ENCODE data around the gene SCGB2A2.

The SCGB2A2 gene

DNA sequence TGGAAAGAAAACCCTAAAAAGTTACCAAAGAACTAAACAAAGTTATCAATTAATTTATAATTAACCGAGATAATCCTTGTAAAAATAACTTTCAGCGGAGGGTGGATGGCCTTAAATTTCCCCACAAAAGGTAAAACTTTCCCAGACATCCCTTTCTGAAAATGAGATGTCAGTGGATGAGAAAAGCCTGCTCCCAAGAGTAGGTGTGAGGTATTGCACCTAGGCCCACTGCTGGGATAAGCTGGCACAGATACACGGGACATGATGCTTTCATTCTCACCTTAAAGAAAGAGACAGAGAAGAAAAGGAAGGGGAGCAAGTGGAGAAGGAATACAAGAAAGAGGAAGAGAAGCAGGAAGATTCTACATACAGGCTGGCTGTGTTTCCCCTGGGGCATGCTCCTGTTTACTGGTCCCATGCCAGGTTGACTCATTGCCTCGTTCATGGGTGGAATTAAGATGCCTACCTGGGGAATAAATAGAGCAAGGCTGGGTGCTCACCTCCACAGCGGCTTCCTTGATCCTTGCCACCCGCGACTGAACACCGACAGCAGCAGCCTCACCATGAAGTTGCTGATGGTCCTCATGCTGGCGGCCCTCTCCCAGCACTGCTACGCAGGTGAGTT is at the start of gene SCGB2A2:
TSS of gene SCGB2A2 (plus strand) at position 505 of the 625 bp plus-strand sequence. CDS start at position 564, 59 bp downstream.
- DNase-seq = no peak

DNA sequence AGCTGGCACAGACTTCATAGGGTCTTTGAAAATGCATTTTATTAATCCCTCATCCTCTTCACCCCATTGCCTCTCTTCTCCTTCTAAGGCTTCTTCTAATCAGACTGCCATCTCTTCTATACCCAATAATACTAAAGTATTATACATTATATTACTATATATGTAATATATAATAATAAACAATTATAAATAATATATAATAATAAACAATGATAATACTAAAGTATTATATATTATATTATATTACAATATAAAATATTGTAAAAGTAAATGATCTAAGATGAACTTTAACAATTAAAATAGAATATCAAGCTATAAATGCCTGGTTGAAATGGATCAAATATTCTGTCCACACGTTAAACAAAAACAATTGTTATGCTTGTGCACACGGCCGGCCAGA is 48.5 kb upstream of the SCGB2A2 start:
- no peak for DNase-seq

DNA sequence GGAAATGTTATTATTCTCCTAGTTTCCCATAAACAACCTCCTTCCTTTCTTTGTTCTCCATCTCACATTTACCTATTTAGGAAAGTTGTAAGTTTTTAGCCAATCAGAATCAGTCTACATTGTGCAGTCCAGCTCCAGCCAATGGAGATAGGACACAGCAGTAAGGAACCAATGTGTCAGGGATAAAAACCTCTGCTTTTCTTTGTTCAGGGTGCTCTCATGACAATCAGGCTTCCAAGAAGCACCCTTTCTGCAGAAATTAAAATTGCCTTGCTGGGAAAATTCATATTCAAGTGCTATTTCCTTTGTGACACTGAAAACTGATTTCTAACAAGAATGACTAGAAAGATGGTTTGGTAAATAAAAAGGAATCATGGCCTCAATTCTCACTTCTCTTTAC is 46.9 kb upstream of the SCGB2A2 start:
- DNase-seq = no peak

GRCh38 chr11:62233730-62234129 is 36.2 kb upstream of the SCGB2A2 start:
- DNase-seq = no peak

- DNase-seq = no peak
These were observed 33.8 kb upstream of the SCGB2A2 start for GRCh38 chr11:62236187-62236586.

- DNase-seq = no peak
These were observed 32.5 kb upstream of the SCGB2A2 start for GRCh38 chr11:62237499-62237898.

- no peak for DNase-seq
These were observed 31.8 kb upstream of the SCGB2A2 start for GRCh38 chr11:62238151-62238550.

GRCh38 chr11:62241095-62241494 is 28.9 kb upstream of the SCGB2A2 start:
- DNase-seq = no peak

DNA sequence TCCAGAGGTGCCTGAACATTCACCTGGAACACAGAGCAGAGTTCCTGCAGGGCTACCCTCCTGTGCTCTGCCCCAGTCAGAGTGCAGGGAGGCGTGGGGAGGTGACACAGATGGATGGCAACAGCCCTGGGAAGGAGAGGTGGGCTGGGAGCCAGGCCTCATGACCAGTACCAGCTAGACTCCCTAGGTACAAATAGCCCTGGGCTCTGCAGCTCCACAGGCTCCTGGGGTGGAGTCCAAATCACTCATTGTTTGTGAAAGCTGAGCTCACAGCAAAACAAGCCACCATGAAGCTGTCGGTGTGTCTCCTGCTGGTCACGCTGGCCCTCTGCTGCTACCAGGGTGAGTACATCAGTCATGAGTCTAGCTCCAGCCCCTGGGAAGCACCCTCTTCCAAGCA is 27.9 kb upstream of the SCGB2A2 start, which contains the start of gene SCGB1D2:
TSS of gene SCGB1D2 (plus strand) at position 219 of the 400 bp plus-strand sequence. CDS start at position 288, 69 bp downstream.
- DNase-seq = no peak

GRCh38 chr11:62245271-62245753 is 24.6 kb upstream of the SCGB2A2 start:
- DNase-seq = peak; percentile 52

DNA sequence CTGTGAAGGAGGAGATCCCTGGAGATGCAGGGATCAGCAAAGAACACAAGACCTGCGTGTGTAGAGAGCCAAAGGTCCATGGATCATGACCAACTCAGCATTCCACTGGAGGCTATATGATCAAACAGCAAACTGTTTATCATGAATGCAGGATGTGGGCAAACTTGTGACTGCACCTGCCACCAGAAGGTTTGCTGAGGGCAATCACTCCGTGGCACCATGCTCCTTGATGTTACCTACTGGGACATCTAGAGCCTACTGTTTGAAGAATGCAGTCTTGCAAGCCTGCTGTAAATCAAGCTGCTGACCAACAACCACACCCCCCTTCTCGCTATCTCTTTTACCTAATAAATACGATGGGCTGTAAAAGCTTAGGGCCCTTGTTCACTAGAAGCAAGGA is 18.3 kb upstream of the SCGB2A2 start:
- no peak for DNase-seq

- no peak for DNase-seq
These were observed 15.9 kb upstream of the SCGB2A2 start for GRCh38 chr11:62253999-62254542.

- no peak for DNase-seq
These were observed 13.7 kb upstream of the SCGB2A2 start for GRCh38 chr11:62256281-62256680.

- no peak for DNase-seq
These were observed 9.6 kb upstream of the SCGB2A2 start for GRCh38 chr11:62260261-62260953.

DNA sequence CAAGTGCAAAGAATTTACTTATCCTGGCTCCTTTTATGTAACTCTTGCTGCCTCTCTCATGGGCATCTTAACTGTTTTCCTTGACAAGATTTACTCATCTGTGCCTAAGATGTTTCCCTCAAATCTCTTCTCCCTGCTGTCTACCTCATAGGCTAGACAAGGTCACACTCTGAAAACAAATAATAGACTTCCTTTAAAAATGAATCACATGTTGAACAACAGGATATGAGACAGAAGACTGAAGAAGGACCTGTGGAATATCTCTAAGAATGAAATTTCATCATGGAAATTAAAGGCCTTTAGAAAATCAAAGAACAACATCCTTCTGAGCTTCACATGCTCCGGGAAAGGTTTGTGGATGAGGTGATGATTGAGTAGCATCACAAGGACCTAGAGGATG is 6.0 kb upstream of the SCGB2A2 start:
- no peak for DNase-seq

GRCh38 chr11:62266558-62266957 is 3.4 kb upstream of the SCGB2A2 start:
- no peak for DNase-seq

DNA sequence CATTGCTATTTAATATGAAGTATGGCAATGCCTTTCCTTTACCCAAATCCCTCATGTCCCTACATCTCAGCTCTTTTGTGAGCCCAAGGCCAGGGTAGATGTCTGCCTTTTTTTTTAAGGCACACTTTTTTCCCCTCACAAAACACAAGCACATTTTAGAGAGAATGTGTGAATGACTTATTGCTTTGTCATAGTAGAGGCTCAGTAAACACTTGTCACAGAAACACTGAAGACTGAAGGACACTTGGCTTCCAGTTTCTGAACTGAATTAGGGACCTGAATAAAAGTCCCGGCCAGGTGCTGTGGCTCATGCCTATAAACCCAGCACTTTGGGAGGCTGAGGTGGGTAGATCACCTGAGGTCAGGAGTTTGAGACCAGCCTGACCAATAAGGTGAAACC is 2.9 kb upstream of the SCGB2A2 start:
- DNase-seq = no peak

GRCh38 chr11:62267576-62267975 is 2.4 kb upstream of the SCGB2A2 start:
- no peak for DNase-seq

GRCh38 chr11:62273284-62273683 is 3.3 kb downstream of the SCGB2A2 start:
- DNase-seq = no peak

DNA sequence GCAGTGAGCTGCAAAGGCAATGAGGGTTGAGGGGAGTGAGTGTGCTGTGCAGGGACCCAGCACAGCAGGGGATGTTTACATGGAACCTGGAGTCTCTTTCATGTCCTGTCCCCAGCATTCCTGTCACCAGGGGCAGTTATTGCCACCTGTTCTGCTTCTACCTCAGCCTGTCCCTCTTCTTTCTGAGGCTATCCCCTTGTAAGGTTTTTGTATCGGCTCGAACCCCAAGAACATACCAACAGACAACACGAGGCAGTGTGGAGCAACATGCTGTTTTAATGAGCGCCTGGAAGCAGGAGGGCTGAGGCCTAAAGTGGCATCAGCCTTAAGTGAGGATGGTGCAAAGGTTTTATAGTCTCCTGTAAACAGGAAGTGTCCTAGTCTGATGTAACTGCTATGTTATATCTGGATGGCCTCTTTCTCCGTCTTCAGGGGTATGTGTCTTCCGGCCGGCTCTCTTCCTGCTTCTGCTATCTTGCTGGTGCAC is 3.9 kb downstream of the SCGB2A2 start:
- DNase-seq = no peak

- DNase-seq = no peak
These were observed 10.5 kb downstream of the SCGB2A2 start for GRCh38 chr11:62280452-62280851.

DNA sequence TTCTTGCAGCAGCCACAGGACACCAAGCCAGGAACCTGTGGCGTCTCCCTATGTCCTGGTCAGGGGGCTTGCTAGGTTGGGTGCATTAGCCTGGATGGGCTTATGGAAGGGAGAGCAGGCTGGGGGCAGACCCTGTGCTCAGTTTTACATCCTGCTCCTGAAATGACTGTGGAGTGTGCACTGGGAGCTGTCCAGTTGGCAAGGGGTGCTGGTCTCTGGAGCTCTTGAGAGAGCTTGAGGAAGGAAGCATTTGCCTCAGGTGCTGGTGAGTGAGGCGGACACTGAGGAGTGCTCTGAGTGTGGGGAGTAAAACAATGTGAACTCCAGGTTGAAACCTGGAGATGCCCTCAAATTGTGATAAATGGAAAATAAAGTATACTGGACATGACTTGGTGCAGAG is 25.5 kb downstream of the SCGB2A2 start:
- no peak for DNase-seq

DNA sequence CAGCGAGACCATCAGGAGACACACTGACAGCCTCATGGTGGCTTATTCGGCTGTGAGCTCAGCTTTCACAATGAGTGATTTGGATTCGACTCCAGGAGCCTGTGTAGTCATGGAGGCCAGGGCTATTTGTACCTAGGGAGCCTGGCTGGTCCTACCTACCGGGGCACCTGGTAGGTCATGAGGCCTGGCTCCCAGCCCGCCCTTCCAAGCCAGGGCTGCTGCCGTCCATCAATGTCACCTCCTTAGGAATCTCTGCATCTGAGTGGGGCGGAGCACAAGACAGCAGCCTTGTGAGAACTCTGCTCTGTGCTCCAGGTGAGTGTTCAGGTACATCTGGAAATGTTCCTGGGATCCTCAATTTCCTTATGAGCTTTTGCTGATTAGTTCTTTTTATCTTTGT is 29.0 kb downstream of the SCGB2A2 start, which contains the start of gene SCGB1D4:
TSS of gene SCGB1D4 (minus strand) at position 101 of the 400 bp plus-strand sequence. CDS start at position 36, 65 bp downstream.
- DNase-seq = no peak

DNA sequence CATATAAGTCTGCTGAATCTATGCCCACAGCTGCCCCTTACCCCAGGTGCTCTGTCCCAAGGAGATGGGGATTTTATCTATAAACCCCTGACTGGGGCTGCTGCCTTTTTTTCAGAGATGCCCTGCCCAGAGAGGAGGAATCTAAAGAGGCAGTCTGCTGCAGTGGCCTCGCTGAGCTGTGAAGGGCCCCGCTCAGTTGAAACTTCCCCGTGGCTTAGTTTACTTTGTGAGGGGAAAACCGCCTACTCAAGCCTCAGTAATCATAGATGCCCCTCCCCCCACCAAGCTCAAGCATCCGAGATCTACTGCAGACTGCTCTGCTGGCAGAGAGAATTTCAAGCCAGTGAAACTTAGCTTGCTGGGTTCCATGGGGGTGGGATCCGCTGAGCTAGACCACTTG is 36.3 kb downstream of the SCGB2A2 start:
- no peak for DNase-seq

All from right forelimb (tissue), 1 donor.